Middle frontal gyrus (tissue), 1 donor: ENCODE results near the gene BUD31.
A peak's percentile ranks its signal among the peaks of the same experiment; 100 is the strongest.
"Not testable (repeated sequence)": the region's sequence is repeated elsewhere in the genome, so short reads cannot be mapped to it uniquely, and the experiment has no call there.

ENCODE experiments used
- DNase-seq: peaks from one replicate; pipeline ENCODE4 v3.0.0-alpha.2; 2015; ENCODE audit warnings: low spot score; ENCODE audit errors: extremely low spot score

BUD31 gene

GRCh38 chr7:99380032-99380822 is 28.5 kb upstream of the BUD31 start:
- peak; percentile 20 for DNase-seq

- no peak for DNase-seq
Measured at GRCh38 chr7:99380823-99381663, 27.7 kb upstream of the BUD31 start.

- DNase-seq = no peak
Measured at GRCh38 chr7:99381664-99382075, 27.1 kb upstream of the BUD31 start.

- DNase-seq = no peak
Measured at GRCh38 chr7:99383203-99383602, 25.6 kb upstream of the BUD31 start.

- DNase-seq = no peak
Measured at GRCh38 chr7:99383791-99384370, 24.9 kb upstream of the BUD31 start.

GRCh38 chr7:99384523-99384922 is 24.2 kb upstream of the BUD31 start:
- DNase-seq = no peak

GRCh38 chr7:99385564-99385963 is 23.2 kb upstream of the BUD31 start:
- DNase-seq = no peak

GRCh38 chr7:99386584-99387238 is 22.1 kb upstream of the BUD31 start:
- DNase-seq = no peak

- not testable (repeated sequence) for DNase-seq
Measured at GRCh38 chr7:99387239-99387635, 21.5 kb upstream of the BUD31 start.

GRCh38 chr7:99387912-99388311 is 20.9 kb upstream of the BUD31 start:
- DNase-seq = no peak

GRCh38 chr7:99389772-99390171 is 19.0 kb upstream of the BUD31 start:
- no peak for DNase-seq

GRCh38 chr7:99390941-99391602 is 17.7 kb upstream of the BUD31 start:
- DNase-seq = no peak

GRCh38 chr7:99392046-99392445 is 16.7 kb upstream of the BUD31 start:
- DNase-seq = no peak

- DNase-seq = no peak
Measured at GRCh38 chr7:99392659-99393354, 16.0 kb upstream of the BUD31 start.

GRCh38 chr7:99393355-99394187 is 15.2 kb upstream of the BUD31 start:
- no peak for DNase-seq

GRCh38 chr7:99394188-99394502 is 14.6 kb upstream of the BUD31 start:
- no peak for DNase-seq

- no peak for DNase-seq
Measured at GRCh38 chr7:99395616-99396327, 13.0 kb upstream of the BUD31 start.

- no peak for DNase-seq
Measured at GRCh38 chr7:99396418-99397296, 12.1 kb upstream of the BUD31 start.
